PC-3 (cell line): Measurements from ENCODE around the gene BUD31.

Source experiments
- CTCF ChIP-seq: fragments of 300-600 bp; sonication (generic); conservative IDR thresholded peaks from 2 replicates; pipeline ENCODE4 v1.5.1; 2017; ENCODE audit warnings: antibody characterized with exemption, low read depth, mild to moderate bottlenecking, low read length
- EZH2 ChIP-seq: fragments of 300-600 bp; sonication (generic); IDR thresholded peaks from one replicate; pipeline ENCODE4 v1.6.1; 2017; ENCODE audit warnings: antibody characterized with exemption, mild to moderate bottlenecking, low read length; ENCODE audit not compliant: unreplicated experiment
- EZH2phosphoT487 ChIP-seq: fragments of 300-600 bp; sonication (generic); IDR thresholded peaks from 2 replicates; pipeline ENCODE4 v1.6.1; 2018; ENCODE audit warnings: mild to moderate bottlenecking, antibody characterized with exemption, low read length, borderline replicate concordance

GRCh38 chr7:99375070-99375807 lies 33.5 kb upstream of the BUD31 start:
- no peak for TF ChIP-seq CTCF
- no peak for TF ChIP-seq EZH2
- TF ChIP-seq EZH2phosphoT487: no peak
